HG03025 (cell line): ENCODE data around the gene SEMA3A.
A peak's percentile ranks its signal among the peaks of the same experiment; 100 is the strongest.

ENCODE experiments used
- ATAC-seq: cut with Tn5 transposase; IDR thresholded peaks from one replicate; pipeline ENCODE4 v1.9.1; 2021; ENCODE audit warnings: mild to moderate bottlenecking, moderate library complexity; ENCODE audit not compliant: unreplicated experiment, low FRiP score

Gene SEMA3A

DNA sequence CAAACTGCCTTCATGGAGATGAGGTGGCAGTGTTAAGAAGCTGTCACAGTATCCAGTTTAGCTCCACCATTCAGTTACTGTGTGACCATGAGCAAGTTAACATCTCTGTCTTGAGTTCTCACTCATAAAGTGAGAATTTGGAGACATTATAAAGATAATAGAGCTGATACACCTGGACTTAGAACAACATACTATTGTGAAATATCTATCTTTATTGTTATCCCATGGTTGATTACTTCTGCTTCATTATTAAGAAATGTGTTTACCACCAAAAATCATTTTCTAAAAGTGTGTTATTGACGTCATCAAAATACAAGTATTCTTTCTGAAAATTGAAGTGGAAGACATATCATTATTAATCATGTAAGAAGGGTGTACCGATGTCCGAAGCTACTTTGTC, 166.9 kb downstream of the SEMA3A start:
- ATAC-seq = no peak

DNA sequence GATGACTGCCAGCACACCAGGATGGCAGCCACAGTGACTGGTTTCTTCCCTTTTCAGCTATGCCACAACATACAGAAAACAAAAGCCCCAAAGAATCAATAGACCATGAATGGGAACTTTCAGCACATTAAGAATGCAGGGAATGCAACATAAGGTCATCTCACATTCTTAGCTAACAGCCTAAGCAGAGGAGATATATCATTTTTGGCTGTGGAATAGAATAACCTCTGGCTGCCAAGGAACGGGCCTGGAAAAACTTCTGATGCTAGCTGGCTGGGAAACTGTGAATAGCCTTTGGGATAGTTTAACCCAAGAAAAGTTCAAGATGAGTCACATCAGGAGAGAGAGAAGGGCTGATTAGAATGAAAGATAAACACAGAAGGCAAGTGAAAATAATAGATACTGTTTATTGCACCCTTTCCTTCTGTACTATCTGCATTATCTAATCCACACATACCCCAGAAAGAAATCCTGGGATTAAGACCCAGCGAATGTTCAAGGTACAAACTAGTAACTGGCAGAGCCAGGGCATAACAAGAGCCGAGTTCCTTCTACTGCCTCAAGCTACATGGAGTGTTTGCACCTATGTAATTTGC, 169.2 kb downstream of the SEMA3A start:
- no peak for ATAC-seq

- no peak for ATAC-seq
These were observed 171.8 kb downstream of the SEMA3A start for GRCh38 chr7:84022684-84023308.

DNA sequence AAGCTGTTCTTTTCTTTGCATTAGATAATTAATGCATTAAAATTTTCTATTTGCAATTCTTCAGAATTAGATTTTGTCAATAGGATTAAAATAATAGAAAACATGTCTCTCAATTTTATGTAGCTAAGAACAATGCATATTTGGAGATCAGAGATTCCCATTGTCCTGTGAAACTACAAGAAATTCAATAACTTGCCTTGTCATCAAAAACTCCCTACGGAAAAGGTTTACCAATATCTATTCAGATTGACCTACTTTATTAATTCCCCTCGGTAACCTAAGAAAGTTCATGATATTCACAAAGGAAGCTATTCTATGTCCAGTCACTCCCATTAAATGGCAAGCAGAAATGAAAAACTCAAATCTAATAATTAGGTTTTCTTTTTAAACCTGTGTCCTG, 172.6 kb downstream of the SEMA3A start:
- no peak for ATAC-seq

- ATAC-seq = no peak
These were observed 173.2 kb downstream of the SEMA3A start for GRCh38 chr7:84021292-84021908.

GRCh38 chr7:84017651-84018050, 176.9 kb downstream of the SEMA3A start:
- ATAC-seq = no peak

DNA sequence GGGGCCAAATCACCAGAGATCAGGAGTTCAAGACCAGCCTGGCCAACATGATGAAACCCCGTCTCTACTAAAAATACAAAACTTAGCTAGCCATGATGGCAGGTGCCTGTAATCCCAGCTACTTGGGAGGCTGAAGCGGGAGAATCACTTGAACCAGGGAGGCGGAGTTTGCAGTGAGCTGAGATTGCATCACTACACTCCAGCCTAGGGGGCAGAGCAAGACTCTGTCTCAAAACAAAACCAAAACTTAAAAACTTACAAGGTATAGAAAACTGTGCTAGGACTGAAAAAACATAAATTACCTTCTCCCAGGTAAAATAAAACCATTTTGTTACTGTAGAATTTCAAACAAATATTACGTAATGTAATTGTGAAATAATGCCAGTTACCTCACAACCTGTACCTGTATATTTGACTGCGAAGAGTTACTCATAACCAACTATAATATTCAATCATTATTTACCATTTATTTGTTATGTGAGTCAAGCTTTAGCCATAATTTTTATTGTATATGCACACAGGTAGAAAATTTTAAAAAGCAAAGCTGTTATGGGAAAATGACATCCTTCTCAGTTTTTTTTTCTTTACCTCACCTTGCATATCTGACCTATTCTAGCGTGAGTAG, 180.9 kb downstream of the SEMA3A start:
- no peak for ATAC-seq

DNA sequence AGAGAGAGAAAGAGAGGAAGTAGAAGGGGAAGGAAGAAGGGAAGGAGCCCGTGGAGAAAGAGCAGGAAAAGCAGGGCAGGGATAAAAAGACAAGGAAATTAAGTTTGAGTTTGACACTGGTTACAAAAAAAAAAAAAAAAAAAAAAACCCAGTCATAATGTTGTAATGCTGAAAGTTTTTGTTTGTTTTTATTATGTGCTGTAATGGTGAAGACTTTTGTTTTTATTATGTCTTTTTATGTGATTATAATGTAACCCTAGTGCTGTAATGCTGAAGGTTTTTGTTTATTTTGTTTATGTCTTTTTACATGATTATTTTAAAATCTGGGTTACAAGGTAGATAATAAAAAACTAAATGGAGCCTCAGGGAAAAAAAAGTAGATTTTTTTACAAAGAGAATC, 184.8 kb downstream of the SEMA3A start:
- no peak for ATAC-seq

DNA sequence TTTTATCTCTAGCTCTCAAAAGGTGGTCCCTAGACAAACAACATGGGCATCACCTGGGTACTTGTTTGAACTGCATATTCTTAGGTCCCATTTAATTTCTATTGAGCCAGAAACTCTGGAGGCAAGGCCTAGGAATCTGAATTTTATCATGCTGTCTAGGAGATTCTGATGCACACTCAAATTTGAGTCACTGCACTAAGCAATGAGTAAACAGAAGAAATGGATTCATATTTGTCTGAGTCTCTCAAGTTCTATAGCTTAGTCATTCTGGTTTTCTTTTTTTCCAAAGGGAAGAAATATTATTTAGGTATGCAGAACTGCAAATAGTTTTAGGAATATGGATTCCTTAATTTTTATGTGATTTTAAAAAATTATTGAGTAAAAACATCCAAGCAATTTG, 185.5 kb downstream of the SEMA3A start:
- no peak for ATAC-seq

DNA sequence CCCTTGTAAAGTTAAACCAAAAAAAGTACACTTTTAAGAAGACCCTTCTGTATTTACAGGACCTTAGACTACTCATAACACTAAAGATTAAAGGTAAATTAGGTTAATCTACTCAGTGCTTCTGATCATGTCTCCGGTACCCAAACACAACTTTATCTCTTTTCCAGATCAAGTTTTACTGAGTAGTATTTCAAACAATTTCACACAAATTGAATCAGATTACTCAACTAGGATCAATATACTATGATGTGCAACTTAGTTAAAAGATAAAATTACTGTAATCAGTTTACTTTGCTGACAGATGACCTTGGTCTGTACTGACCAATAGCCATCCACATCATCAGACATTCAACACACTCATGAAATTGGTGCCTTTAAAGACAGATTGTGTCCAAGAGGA, 191.4 kb downstream of the SEMA3A start:
- ATAC-seq = no peak

- ATAC-seq = no peak
These were observed 192.2 kb downstream of the SEMA3A start for GRCh38 chr7:84002348-84002747.

DNA sequence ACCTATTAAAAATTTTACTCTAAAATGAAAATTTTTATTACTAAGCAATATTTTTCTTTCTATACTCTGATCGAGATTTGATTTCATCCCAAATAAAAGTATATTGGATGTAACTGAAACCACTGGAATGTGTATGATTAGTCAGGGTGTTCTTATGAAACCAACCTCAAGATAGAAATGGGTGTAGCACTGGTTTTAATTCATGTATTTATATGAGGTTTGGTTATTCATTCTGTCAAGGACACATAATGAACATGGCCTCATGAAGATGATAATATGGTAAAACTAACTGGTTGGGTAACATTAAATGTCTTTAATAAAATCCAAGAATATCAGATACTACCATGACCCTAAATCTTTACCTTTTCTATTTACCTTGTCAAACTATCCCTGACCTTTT, 197.7 kb downstream of the SEMA3A start:
- ATAC-seq = no peak

DNA sequence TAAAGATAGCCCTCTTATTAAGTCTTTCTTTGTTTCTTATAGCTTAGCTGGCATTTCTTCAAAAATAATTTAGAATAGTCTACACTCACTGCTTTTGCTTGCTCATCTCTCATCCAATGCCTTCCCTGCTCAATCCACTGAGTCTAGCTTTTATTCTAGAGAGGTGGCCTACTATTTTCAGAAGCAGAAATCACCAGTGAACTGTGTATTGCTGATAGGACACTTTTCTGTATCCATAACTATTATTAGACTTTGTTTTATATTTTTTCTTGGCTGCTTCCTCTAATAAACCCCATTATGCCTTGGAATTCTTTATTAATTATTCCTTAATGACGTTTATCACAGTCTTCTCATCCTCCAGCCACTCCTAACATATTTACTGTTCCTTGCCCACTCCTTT, 206.8 kb downstream of the SEMA3A start:
- no peak for ATAC-seq

- no peak for ATAC-seq
These were observed 208.8 kb downstream of the SEMA3A start for GRCh38 chr7:83985821-83986220.

- ATAC-seq = no peak
These were observed 210.0 kb downstream of the SEMA3A start for GRCh38 chr7:83984591-83984990.

DNA sequence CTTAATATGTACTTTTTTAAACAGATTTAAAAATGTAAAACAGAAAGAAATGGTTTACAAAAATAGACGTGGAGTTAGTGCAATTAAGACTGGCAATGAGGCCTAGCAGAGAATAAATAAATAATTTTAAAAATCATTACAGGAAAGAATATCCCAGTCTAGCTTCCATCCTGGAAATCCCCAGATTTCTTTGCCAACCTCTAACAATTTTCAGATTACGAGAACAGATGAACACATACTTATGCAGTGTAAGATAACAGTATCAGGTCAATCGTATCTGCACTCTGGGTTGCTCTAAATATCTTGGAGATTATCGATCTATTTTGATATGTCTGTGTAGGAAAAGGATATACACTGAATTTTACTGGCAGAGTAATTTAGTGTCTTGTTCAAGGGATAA, 210.5 kb downstream of the SEMA3A start:
- no peak for ATAC-seq

GRCh38 chr7:83983606-83984005, 211.0 kb downstream of the SEMA3A start:
- no peak for ATAC-seq

DNA sequence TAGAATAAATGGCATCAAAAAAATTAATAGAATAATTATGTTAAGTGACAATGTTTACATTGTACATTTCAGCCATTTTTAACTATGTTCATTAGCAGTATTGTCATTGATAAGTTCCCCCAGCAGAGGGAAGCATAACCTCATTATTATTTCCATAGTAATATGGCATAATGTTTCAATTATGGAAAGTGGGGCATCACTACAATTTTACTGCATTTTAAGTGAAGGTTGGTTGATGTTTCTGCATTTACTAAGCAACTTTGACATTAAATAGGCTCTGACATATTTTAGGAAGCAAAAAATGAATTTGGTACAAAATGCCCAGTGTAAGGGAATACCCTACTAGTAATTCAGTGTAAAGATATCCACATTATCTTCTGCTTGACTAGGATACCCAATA, 218.3 kb downstream of the SEMA3A start:
- ATAC-seq = peak; percentile 88

DNA sequence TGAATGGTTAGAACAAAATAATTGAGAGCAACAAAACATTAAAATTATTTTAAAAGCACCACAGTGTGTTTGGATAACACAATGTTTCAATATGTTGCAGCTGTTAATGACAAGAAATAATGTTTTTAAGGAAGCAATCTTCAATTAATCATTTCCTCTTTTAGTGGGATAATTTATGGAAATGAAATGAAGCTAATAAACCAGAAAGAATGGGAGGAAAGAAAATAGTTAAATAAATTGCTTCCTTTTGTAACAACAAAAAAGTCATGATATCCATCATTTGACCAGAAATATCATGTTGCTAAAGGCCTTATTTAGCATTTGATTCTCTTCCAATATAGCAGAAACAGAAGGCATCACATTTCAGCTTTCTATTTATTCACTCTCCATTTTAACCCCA, 224.5 kb downstream of the SEMA3A start:
- ATAC-seq = no peak

DNA sequence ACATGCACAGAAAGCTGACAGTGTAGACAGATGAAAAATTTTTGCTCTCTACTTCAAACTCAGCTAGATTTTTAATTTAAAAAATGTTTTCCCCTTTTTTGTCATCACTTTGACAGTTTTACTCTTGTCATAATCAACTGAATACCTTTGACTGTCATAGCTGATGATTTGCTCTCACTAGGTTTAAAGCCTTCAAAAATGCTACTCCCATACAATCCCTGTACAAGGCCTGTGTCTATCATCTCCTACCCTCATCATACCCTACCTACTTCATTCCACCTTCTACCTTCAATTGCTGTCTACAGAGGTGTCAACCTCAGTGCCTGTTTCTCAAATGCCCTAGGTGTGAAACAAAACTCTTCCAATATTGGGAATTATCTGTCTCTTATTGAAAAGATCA, 230.3 kb downstream of the SEMA3A start:
- no peak for ATAC-seq

DNA sequence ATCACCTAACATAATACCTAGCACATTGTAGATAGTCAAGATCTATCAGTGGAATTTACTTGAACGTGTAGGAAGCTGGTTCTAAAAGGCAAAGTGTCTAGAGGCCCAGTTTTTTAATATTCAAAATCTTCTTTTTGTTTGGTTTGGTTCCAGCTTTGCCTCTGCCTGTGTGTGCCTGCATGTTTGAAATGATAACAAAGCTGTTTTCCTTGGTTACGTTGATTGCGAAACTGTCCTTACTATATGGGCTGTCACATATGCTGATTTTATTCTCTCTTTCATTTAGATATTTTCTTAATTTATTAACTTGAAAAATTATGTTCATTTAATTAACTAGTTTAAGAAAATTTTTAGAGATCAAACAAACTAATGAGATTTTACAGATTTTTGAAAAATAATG, 237.3 kb downstream of the SEMA3A start:
- no peak for ATAC-seq

DNA sequence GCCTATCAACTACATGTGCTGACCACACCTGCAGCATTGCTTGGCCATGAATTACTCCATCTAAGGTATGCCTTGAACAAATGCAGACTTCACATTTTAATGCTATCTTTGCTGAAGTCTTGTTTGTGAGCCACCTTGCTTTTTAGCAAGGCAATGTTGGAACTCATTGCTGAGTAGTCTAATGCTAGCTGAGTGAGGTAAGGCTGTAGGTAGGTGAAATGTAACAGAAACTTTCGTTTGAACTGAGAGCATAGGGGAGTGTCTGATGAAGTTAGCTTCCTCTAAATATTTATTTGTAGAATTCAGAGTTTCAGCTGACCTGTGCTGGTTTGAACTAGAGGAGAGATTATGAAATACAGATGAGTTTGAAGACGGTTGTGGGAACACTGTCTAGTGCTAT, 238.5 kb downstream of the SEMA3A start:
- no peak for ATAC-seq
